Upper lobe of left lung (tissue), 4 donors: Measurements from ENCODE around the gene ATCAY.

Experiments used
- CTCF ChIP-seq, 6 experiments: fragments of 450-650 bp in 4 of 6; fragments of 200-600 bp in 2 of 6; sonication (generic) in 2 of 6; IDR thresholded peaks; one replicate each; pipeline ENCODE4 v1.5.1; 2016 to 2019; ENCODE audit warnings: antibody characterized with exemption in 6 of 6
- POLR2A ChIP-seq, 4 donors: fragments of 450-650 bp; IDR thresholded peaks; one replicate each; pipeline ENCODE4 v1.5.1; 2016 to 2017; ENCODE audit warnings: antibody characterized with exemption in 4 of 4, mild to moderate bottlenecking in 2 of 4
- POLR2AphosphoS5 ChIP-seq, 2 donors: sonication (generic); formaldehyde crosslinking; IDR thresholded peaks; one replicate each; pipeline ENCODE4 v1.5.1; 2017; ENCODE audit warnings: antibody characterized with exemption in 2 of 2

DNA sequence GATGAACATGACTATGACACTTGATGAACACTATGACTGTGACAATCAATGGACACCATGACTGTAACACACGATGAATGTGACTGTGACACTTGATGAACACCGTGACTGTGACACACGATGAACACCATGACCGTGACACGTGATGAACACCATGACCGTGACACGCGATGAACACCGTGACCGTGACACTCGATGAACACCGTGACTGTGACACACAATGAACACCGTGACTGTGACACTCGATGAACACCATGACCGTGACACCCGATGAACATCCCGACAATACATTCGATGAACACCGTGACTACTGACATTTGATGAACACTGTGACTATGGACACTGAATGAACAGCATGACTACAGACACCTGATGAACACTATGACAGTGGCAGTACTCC lies 42.6 kb upstream of the ATCAY start:
- TF ChIP-seq CTCF (IDR thresholded peaks at IDR 0.05) (no peak), POLR2AphosphoS5 (IDR thresholded peaks at IDR 0.05) (no peak), POLR2A (IDR thresholded peaks at IDR 0.05) (no peak)
